ENCODE measurements around the gene FLYWCH1.
A peak's percentile ranks its signal among the peaks of the same experiment; 100 is the strongest.

FLYWCH1 gene

GRCh38 chr16:2895813-2896212, 15.9 kb upstream of the FLYWCH1 start:
- no peak for TF ChIP-seq POLR2AphosphoS5 (IDR thresholded peaks at IDR 0.05; ENCODE audit: borderline replicate concordance, low read depth, low read length)
- no peak for TF ChIP-seq FOXP2 (optimal IDR thresholded peaks at IDR 0.05; ENCODE audit: control extremely low read depth, extremely low read length, insufficient read depth)
- no peak for TF ChIP-seq EZH2 (IDR thresholded peaks at IDR 0.05)

GRCh38 chr16:2896480-2897010, 15.2 kb upstream of the FLYWCH1 start:
- TF ChIP-seq FOXP2 (optimal IDR thresholded peaks at IDR 0.05; ENCODE audit: control extremely low read depth, extremely low read length, insufficient read depth), result no peak
- TF ChIP-seq POLR2AphosphoS5 (IDR thresholded peaks at IDR 0.05; ENCODE audit: borderline replicate concordance, low read depth, low read length), result no peak
- no peak for TF ChIP-seq EZH2 (IDR thresholded peaks at IDR 0.05)

More at GRCh38 chr16:2895813-2896212, 15.9 kb upstream of the FLYWCH1 start:
- no peak overlapping the region for H3K27ac ChIP-seq
- H3K36me3 ChIP-seq (ENCODE audit: insufficient read depth, low read length), result no peaks in the 10 kb centered on the region
- no peaks in the 10 kb centered on the region for H3K9me3 ChIP-seq (ENCODE audit: low read depth, low read length)
- no peak for DNase-seq (ENCODE audit: low read depth, low spot score)
- H3K9ac ChIP-seq (ENCODE audit: insufficient read length), result no peak overlapping the region
- no peak overlapping the region for H3K4me3 ChIP-seq

GRCh38 chr16:2897110-2897509, 14.6 kb upstream of the FLYWCH1 start:
- DNase-seq (ENCODE audit: low read depth, low spot score), result no peak
- TF ChIP-seq EZH2 (IDR thresholded peaks at IDR 0.05) (no peak), FOXP2 (optimal IDR thresholded peaks at IDR 0.05; ENCODE audit: control extremely low read depth, extremely low read length, insufficient read depth) (no peak), POLR2AphosphoS5 (IDR thresholded peaks at IDR 0.05; ENCODE audit: borderline replicate concordance, low read depth, low read length) (no peak)
- H3K27ac ChIP-seq, result no peak overlapping the region
- H3K9me3 ChIP-seq (ENCODE audit: low read depth, low read length), result no peaks in the 10 kb centered on the region
- H3K36me3 ChIP-seq (ENCODE audit: insufficient read depth, low read length), result no peaks in the 10 kb centered on the region
- H3K4me3 ChIP-seq, result no peak overlapping the region
- H3K9ac ChIP-seq (ENCODE audit: insufficient read length), result no peak overlapping the region

More at GRCh38 chr16:2896480-2897010, 15.2 kb upstream of the FLYWCH1 start:
- no peaks in the 10 kb centered on the region for H3K36me3 ChIP-seq (ENCODE audit: insufficient read depth, low read length)
- no peak for DNase-seq (ENCODE audit: low read depth, low spot score)
- no peaks in the 10 kb centered on the region for H3K9me3 ChIP-seq (ENCODE audit: low read depth, low read length)
- no peak overlapping the region for H3K4me3 ChIP-seq
- H3K9ac ChIP-seq (ENCODE audit: insufficient read length), result no peak overlapping the region
- H3K27ac ChIP-seq, result no peak overlapping the region

GRCh38 chr16:2898831-2899563, 12.7 kb upstream of the FLYWCH1 start:
- H3K9me3 ChIP-seq (ENCODE audit: low read depth, low read length), result no peaks in the 10 kb centered on the region
- no peaks in the 10 kb centered on the region for H3K36me3 ChIP-seq (ENCODE audit: insufficient read depth, low read length)
- no peak overlapping the region for H3K4me3 ChIP-seq
- DNase-seq (ENCODE audit: low read depth, low spot score), result no peak
- TF ChIP-seq FOXP2 (optimal IDR thresholded peaks at IDR 0.05; ENCODE audit: control extremely low read depth, extremely low read length, insufficient read depth), result no peak
- no peak for TF ChIP-seq POLR2AphosphoS5 (IDR thresholded peaks at IDR 0.05; ENCODE audit: borderline replicate concordance, low read depth, low read length)
- TF ChIP-seq EZH2 (IDR thresholded peaks at IDR 0.05), result no peak
- no peak overlapping the region for H3K9ac ChIP-seq (ENCODE audit: insufficient read length)
- 0 out of 2 replicates have a peak overlapping the region, but pooled peaks have one; percentile 46 for H3K27ac ChIP-seq

GRCh38 chr16:2899564-2900072, 12.1 kb upstream of the FLYWCH1 start:
- TF ChIP-seq FOXP2 (optimal IDR thresholded peaks at IDR 0.05; ENCODE audit: control extremely low read depth, extremely low read length, insufficient read depth), result no peak
- no peak for TF ChIP-seq EZH2 (IDR thresholded peaks at IDR 0.05)
- TF ChIP-seq POLR2AphosphoS5 (IDR thresholded peaks at IDR 0.05; ENCODE audit: borderline replicate concordance, low read depth, low read length), result no peak
- no peak for DNase-seq (ENCODE audit: low read depth, low spot score)

GRCh38 chr16:2900526-2901075, 11.1 kb upstream of the FLYWCH1 start:
- Histone ChIP-seq H3K9me3 (ENCODE audit: low read depth, low read length) (no peaks in the 10 kb centered on the region), H3K4me3 (no peak overlapping the region), H3K9ac (ENCODE audit: insufficient read length) (no peak overlapping the region), H3K27ac (no peak overlapping the region), H3K36me3 (ENCODE audit: insufficient read depth, low read length) (no peaks in the 10 kb centered on the region)
- DNase-seq (ENCODE audit: low read depth, low spot score), result no peak
- TF ChIP-seq FOXP2 (optimal IDR thresholded peaks at IDR 0.05; ENCODE audit: control extremely low read depth, extremely low read length, insufficient read depth), result no peak
- no peak for TF ChIP-seq POLR2AphosphoS5 (IDR thresholded peaks at IDR 0.05; ENCODE audit: borderline replicate concordance, low read depth, low read length)
- TF ChIP-seq EZH2 (IDR thresholded peaks at IDR 0.05), result no peak

More at GRCh38 chr16:2899564-2900072, 12.1 kb upstream of the FLYWCH1 start:
- Histone ChIP-seq H3K27ac (no peak overlapping the region), H3K36me3 (ENCODE audit: insufficient read depth, low read length) (no peaks in the 10 kb centered on the region), H3K4me3 (no peak overlapping the region), H3K9ac (ENCODE audit: insufficient read length) (no peak overlapping the region), H3K9me3 (ENCODE audit: low read depth, low read length) (no peaks in the 10 kb centered on the region)

GRCh38 chr16:2902337-2903130, 9.2 kb upstream of the FLYWCH1 start:
- no peaks in the 10 kb centered on the region for H3K36me3 ChIP-seq (ENCODE audit: insufficient read depth, low read length)
- no peak for DNase-seq (ENCODE audit: low read depth, low spot score)
- TF ChIP-seq EZH2 (IDR thresholded peaks at IDR 0.05), result no peak
- no peak for TF ChIP-seq FOXP2 (optimal IDR thresholded peaks at IDR 0.05; ENCODE audit: control extremely low read depth, extremely low read length, insufficient read depth)
- TF ChIP-seq POLR2AphosphoS5 (IDR thresholded peaks at IDR 0.05; ENCODE audit: borderline replicate concordance, low read depth, low read length), result no peak
- no peak overlapping the region for H3K9ac ChIP-seq (ENCODE audit: insufficient read length)
- no peak overlapping the region for H3K27ac ChIP-seq
- H3K4me3 ChIP-seq, result no peak overlapping the region
- H3K9me3 ChIP-seq (ENCODE audit: low read depth, low read length), result no peaks in the 10 kb centered on the region
